Measurements from ENCODE around the gene BCAR1.
A peak's percentile ranks its signal among the peaks of the same experiment; 100 is the strongest.
"Not testable (repeated sequence)": the region's sequence is repeated elsewhere in the genome, so short reads cannot be mapped to it uniquely, and the experiment has no call there.

The BCAR1 gene

DNA sequence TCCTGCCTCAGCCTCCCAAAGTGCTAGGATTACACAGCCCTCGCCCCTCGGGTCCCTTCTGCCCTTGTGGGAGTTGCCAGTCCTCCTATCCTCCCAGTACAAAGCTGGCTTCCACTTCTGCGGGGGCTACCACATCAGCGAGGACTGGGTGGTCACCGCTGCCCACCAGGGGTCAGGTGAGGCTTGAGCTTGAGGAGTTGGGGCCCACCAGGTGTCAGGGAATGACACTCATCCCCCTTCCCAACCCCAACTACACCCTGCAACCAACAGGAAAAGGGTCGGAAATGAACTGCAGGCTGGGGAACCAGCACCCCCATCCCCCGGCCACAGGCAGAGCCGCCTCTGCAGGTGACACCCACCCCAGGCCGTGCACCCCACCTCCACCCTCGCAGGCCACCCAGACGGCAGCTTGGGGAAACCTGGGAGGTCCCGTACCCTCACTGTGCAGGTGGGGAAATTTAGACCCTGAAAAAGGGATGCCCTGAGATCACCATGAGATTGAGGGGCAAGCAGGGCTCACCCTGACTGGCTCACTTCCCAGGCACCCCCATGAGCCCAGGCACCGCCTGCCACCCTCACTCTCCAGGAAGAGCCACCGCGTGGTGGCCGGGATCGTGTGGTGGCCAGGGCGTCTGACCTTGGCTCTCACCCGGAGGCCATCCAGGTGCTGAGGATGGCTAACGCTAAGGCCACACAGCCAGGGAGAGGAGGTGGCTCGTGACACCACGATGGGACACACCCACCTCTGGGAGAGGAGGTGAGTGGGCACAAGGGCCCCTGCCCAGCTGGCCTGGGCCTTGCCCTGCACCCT, 24.7 kb downstream of the BCAR1 start:
- DNase-seq (ENCODE audit: low read depth in 3 of 3, low spot score in 1 of 3) = no peak

DNA sequence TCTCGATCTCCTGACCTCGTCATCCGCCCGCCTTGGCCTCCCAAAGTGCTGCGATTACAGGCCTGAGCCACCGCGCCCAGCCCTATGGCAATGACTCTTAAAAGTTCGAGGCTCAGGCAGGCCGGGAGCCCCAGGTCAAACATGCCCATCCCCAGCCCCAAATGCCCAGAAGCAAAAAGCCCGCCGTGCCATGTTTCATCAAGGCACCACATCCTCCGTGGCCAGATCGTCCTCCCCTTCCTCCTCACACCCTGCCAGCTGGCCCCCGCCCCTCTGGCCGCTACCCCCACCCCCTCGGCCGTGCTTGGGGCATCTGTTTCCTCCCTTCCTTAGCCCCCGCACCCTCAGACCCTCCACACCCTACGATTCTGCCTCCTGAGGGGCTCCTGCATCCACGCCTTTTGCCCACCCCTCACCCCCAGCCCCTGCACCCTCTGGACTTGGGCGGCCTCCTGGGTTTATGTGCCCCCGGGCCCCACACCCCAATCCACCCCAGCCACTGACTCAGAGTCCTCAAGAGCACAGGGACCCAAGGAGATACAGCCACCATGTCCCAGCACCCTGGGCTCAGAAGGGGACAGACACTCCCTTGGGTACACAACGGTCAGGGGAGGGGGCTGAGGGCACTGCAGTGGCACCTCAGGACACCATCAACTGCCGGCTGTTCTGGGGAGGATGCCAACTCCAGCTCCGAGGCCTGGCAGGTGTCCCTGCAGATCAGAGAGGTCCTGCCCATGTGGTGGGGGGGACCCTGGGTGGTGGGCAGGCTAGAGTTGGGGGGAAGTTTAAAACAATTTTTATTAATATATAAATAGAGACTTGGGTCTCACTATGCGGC, 25.5 kb downstream of the BCAR1 start:
- DNase-seq (ENCODE audit: low read depth in 3 of 3, low spot score in 1 of 3) = no peak

- no peak for DNase-seq (ENCODE audit: low read depth in 3 of 3, low spot score in 1 of 3)
Observed at GRCh38 chr16:75225092-75225491, 26.3 kb downstream of the BCAR1 start.

DNA sequence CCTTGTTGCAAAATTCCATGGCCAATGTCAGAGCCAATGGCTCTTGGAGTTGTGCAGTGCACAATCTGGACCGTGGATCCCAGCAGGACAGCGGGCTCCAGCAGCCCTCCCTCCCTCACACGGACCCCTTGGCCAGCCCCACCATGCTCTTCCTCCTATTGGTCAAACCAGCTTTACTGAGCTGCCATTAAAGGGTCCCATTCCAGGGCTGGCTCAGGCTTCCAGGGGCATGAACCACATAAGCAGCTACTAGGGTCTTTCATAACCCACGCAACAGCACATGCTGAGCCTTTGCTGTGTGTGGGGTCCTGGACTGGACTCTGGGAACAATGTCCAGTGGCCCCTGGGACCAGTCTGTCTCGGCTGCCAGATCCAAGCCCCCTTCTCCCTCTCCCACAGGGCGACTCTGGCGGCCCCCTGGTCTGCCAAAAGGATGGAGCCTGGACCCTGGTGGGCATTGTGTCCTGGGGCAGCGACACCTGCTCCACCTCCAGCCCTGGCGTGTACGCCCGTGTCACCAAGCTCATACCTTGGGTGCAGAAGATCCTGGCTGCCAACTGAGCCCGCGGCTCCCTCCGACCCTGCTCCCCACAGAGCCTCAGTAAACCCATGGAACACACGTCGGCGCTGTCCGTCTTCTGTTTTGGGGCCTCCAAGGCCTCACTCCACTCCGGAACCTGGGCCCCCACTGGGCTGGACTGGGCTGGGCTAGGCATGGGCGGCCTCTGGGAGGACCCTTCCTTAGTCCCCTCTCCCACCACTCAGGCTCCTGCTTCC, 26.9 kb downstream of the BCAR1 start:
- DNase-seq (ENCODE audit: low read depth in 3 of 3, low spot score in 1 of 3) = no peak

DNA sequence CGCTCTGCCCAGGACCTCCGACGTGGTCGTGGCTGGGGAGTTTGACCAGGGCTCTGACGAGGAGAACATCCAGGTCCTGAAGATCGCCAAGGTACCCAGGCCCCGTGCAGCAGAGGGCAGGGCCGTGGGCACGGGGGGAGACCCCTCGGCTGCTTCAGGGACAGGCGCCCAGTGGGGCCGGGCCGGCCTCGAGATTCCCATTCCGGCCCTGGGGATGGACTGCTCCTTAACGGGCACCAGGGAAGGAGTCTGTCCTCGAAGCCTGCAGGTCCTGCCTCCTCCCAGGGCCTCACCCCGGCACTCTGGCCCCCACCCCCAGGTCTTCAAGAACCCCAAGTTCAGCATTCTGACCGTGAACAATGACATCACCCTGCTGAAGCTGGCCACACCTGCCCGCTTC, 28.3 kb downstream of the BCAR1 start:
- not testable (repeated sequence) for DNase-seq (ENCODE audit: low read depth in 3 of 3, low spot score in 1 of 3)

GRCh38 chr16:75222271-75222783, 29.1 kb downstream of the BCAR1 start:
- no peak for DNase-seq (ENCODE audit: low read depth in 3 of 3, low spot score in 1 of 3)

DNA sequence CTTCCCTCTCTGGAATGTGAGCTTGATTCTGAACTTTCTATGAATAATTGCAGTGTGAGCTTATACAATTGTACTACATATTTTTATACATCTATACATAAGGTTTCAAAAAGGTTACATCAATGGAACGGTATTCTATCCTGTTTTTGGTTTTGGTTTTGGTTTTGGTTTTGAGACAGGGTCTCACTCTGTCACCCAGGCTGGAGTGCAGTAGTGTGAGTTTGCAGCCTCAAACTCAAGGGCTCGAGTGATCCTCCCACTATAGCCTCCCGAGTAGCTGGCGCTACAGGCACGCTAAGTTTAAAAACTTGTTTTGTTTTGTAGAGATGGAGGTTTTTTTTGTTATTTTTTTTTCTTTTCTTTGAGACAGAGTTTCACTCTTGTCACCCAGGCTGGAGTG, 31.6 kb downstream of the BCAR1 start:
- DNase-seq (ENCODE audit: low read depth in 3 of 3, low spot score in 1 of 3) = peak in 1 of 3 donors; percentile 16

GRCh38 chr16:75219088-75219487, 32.3 kb downstream of the BCAR1 start:
- no peak for DNase-seq (ENCODE audit: low read depth in 3 of 3, low spot score in 1 of 3)

DNA sequence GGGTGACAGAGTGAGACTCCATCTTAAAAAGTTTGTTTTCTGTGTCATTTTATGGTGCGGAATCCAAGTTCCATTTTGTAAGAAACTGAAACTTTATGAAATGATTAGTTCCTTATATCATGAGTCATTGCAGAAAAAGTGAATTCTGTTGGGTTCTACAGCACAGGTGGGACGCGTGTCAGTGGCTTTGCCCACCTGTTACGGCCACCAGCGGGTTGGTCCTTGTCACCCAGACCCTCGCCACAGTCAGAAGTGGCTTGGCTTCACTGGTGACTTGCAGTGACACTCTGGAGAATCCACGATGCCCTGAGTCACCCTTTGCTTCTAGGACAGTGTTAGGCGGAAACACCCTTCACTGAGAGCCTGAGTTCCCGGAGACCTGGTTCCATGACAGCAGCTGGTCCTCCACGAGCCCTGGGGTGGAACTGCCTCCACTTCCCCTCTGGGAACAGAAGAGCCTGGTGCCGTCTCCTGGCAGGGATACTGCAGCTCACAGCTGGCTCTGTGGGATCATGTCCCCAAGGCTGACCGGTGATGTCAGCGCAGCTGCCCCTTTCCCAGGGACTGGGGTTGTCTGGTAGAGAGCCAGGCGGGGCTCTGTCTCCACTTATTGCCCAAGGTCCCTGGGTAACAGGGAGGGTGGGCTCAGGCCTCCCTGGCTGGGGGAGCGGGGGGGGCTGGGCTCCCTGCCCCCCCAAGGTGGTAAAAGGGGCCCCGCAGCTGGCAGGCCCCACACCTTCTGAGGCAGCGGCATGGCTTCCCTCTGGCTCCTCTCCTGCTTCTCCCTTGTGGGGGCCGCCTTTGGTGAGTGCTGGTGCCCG, 33.0 kb downstream of the BCAR1 start, which contains the start of gene CTRB1:
TSS of gene CTRB1 (plus strand) at position 733 of the 821 bp plus-strand sequence. CDS start at position 753, 20 bp downstream.
- no peak for DNase-seq (ENCODE audit: low read depth in 3 of 3, low spot score in 1 of 3)

GRCh38 chr16:75217389-75217851, 34.0 kb downstream of the BCAR1 start:
- no peak for DNase-seq (ENCODE audit: low read depth in 3 of 3, low spot score in 1 of 3)

DNA sequence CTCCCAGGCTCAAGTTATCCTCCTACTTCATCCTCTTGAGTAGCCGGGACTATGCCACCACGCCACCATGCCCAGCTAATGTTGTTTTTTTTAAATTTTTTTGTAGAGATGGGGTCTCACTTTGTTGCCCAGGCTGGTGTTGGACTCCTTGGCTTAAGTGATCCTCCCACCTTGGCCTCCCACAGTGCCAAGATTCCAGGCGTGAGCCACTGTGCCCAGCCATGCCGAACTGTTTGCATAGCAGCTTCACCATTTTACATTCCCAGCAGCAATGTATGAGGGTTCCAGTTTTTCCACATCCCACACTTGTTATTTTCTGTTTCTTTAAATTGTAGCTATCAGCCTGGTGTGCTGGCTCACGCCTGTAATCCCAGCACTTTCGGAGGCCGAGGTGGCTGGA, 34.8 kb downstream of the BCAR1 start:
- DNase-seq (ENCODE audit: low read depth in 3 of 3, low spot score in 1 of 3) = no peak

DNA sequence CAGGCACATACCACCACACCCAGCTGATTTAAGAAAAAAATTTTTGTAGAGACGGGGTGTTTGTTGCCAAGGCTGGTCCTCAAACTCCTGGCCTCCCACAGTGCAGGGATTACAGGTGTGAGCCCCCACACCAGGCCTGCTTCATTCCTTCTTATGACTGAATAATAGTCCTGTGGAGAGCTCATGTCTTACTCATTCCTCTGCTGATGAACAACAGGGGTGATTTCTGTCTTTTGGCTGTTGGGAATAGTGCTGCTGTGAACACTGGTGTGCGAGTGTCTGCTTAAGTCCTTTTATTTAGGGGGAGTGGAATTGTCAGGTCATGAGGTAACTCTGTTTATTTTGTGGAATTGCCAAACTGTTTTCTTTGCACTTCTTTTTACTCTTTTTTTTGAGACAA, 35.3 kb downstream of the BCAR1 start:
- DNase-seq (ENCODE audit: low read depth in 3 of 3, low spot score in 1 of 3) = no peak

DNA sequence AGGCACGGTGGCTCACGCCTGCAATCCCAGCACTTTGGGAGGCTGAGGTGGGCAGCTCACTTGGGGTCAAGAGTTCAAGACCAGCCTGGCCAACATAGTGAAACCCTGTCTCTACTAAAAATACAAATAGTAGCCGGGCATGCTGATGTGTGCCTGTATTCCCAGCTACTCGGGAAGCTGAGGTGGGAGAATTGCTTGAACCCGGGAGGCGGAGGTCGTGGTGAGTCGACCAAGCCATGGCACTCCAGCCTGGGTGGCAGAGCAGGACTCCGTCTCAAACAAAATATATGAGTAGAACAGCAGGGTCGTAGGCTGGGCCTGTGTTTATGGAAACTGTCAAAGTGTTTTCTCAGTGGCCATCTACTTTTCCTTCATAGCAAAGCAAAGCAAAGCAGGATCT, 40.1 kb downstream of the BCAR1 start:
- DNase-seq (ENCODE audit: low read depth in 3 of 3, low spot score in 1 of 3) = not testable (repeated sequence)

- DNase-seq (ENCODE audit: low read depth in 3 of 3, low spot score in 1 of 3) = no peak
Observed at GRCh38 chr16:75209944-75210343, 41.5 kb downstream of the BCAR1 start.

DNA sequence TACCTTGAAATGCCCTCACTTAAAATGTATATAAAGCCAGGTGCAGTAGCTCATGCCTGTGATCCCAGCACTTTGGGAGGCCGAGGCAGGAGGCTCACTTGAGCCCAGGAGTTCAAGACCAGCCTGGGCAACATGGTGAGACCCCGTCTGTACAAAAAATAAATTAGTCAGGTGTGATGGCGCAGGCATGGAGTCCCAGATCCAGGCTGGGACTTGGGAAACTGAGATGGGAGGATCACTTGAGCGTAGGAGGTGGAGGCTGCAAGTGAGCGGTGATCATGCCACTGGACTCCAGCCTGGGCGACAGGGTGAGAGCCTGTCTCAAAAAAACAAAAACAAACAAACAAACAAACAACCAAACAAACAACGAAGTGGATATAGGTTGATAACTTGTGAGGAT, 41.9 kb downstream of the BCAR1 start:
- not testable (repeated sequence) for DNase-seq (ENCODE audit: low read depth in 3 of 3, low spot score in 1 of 3)

DNA sequence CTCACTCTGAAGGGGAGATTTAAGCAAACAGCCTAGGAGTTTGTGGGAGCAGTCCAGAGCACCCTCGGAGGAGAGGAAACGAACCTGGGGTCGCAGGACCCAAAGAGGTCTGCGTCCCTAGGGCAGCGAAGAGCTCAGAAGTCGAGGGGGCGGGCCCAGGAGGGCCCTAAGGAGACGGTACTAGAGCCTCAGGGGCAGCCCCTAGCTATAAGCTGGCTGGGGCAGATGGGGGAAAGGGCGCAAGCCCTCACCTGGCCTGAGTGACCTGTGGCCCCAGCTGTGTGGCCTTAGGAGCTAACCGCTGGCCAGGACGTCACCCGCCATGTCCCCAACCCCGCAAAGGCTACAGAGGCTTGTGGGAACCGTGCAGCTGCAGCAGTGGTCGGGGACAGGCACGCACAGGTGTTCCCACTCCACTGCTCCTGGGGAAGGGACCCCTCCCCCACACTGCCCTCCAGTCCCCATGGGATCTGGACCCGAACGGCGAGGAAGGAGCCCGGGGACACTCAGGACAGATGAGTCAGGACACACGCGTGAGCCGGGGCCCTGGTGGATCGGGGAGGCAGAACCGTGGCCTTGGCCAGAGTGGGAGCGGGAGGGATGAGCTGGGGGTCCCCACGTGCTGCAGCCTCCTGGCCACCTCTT, 42.4 kb downstream of the BCAR1 start:
- no peak for DNase-seq (ENCODE audit: low read depth in 3 of 3, low spot score in 1 of 3)

- DNase-seq (ENCODE audit: low read depth in 3 of 3, low spot score in 1 of 3) = no peak
Observed at GRCh38 chr16:75208242-75208825, 43.1 kb downstream of the BCAR1 start.

DNA sequence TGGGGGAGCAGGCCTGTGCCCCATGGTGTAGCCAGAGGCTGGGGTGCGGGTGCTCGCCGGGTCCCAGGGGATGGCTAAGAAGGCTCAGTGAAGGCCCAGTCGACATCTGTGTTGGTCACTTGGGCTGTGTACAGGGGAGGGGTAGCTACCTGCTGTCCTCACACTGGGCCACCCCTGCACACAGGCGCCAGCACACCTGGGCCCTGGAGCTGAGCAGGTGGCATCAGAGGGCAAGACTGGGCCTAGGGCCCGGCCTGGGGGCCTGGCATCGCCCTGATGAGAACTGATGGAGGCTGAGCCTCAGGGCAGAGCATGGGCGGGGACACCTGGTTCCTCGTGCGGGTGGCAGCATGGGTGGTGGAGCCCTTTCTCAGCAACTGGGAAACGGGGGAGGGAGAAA, 43.6 kb downstream of the BCAR1 start:
- no peak for DNase-seq (ENCODE audit: low read depth in 3 of 3, low spot score in 1 of 3)

GRCh38 chr16:75206749-75207451, 44.5 kb downstream of the BCAR1 start, which contains the start of gene CTRB2:
CTRB2 (minus strand) TSS chr16:75207161; CDS start chr16:75207141, 20 bp downstream.
- no peak for DNase-seq (ENCODE audit: low read depth in 3 of 3, low spot score in 1 of 3)
